HG02884 (cell line): ENCODE data around the gene JHY.

Experiments used
- ATAC-seq: cut with Tn5 transposase; IDR thresholded peaks from one replicate; pipeline ENCODE4 v1.9.1; 2021; ENCODE audit warnings: mild to moderate bottlenecking, moderate library complexity; ENCODE audit not compliant: unreplicated experiment

Gene JHY

GRCh38 chr11:122938557-122938956, 56.0 kb downstream of the JHY start:
- no peak for ATAC-seq

GRCh38 chr11:122951211-122951610, 68.7 kb downstream of the JHY start:
- no peak for ATAC-seq

DNA sequence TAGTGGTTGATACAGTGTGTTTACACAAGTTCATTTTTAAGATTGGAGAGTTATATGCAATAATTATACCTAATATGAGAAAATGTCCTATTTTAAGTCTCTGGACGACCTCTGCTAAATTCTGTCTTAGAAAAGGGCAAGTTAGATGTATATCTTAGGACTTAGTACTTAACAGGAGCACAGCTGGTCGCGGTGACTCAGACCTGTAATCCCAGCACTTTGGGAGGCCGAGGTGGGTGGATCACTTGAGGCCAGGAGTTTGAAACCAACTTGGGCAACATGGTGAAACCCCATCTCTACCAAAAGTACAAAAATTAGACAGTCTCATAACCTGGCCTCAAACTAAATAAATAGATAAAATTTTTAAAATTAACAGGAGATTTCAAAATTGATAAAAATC, 71.9 kb downstream of the JHY start:
- ATAC-seq, result no peak

GRCh38 chr11:122963961-122964360, 81.4 kb downstream of the JHY start:
- ATAC-seq, result no peak

GRCh38 chr11:122976061-122976733, 93.6 kb downstream of the JHY start:
- ATAC-seq, result no peak

GRCh38 chr11:122976734-122977469, 94.3 kb downstream of the JHY start:
- ATAC-seq, result no peak

GRCh38 chr11:122977470-122978298, 95.1 kb downstream of the JHY start:
- ATAC-seq, result no peak

DNA sequence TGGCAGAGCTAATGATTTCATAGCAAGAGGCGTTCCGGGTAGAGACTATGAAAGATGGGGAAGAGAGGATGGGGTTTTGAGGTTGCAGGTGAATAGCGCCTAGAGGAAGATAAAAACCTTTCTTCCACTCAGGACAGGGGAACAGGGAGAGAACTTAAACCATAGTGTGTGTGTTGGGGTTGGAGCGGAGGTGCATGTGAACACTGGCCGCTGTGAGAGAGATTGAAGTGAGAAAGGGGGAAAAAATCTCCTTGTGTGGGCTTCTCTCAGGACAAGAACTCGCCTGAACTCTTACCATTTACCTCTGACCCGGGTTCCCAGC, 95.7 kb downstream of the JHY start:
- ATAC-seq, result no peak

- ATAC-seq, result no peak
Measured at GRCh38 chr11:122979103-122979814, 96.7 kb downstream of the JHY start.

DNA sequence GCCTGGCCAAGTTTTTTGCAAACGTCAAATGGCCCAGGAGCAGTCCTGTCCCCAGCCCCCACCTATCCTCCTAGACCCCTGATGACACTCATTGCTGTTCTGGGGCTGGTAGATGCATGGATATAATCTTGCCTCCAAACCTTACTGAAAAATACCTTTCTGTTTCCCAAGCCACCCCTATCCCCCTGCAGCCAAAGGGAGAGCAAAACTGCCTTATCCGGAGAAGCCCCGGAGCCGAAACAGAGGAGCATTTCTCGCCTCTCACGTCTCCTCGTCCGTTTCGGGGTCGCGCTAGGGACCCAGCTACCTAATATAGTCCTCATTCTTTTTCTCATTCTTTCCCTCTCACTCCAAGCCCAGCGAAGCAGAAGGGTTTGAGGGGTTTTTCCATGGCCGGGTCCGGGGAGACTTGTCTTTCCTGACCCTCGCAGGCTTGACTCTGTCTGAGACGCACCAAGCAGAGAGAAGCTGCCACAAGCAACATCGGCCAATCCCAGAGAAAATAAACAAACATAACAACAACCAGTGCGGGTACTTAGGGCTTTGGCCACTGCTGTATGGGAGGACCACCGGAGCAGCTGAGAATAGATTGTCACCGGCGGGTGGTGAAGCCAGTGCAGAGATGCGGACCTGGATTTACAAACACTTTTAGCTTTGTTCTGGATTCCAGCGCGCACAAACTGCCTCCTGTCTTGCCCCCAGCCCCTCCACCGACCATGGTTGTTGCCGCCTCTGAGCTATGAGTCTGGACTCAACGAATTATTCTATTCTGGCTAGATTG, 97.4 kb downstream of the JHY start:
- ATAC-seq, result no peak

GRCh38 chr11:122981388-122982264, 99.1 kb downstream of the JHY start, which contains the start of gene BSX:
Gene BSX, minus strand, starts transcription at chr11:122981834. Its CDS starts 163 bp downstream, at chr11:122981671.
- ATAC-seq, result no peak

GRCh38 chr11:122983438-122984185, 101.1 kb downstream of the JHY start:
- ATAC-seq, result no peak

- ATAC-seq, result no peak
Measured at GRCh38 chr11:122984186-122985011, 101.8 kb downstream of the JHY start.

DNA sequence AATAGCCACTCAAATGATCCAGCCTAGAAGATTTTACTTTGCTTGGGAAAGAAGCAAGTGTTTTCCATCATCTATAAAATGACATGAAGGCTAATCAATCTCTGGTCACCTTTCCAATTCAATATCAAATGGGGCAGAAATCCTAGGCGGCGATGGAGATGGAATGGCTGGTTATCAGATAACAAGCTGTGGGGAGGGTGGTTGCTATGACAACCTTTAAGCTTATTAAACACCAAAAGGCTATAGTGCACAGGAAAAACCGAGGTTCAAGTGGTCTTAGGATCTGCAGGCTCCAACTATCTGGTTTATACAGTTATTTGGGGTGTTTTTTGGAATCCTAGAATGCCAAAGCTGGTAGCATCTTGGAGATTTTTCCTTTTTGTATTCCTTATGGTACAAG, 113.0 kb downstream of the JHY start:
- ATAC-seq, result no peak

DNA sequence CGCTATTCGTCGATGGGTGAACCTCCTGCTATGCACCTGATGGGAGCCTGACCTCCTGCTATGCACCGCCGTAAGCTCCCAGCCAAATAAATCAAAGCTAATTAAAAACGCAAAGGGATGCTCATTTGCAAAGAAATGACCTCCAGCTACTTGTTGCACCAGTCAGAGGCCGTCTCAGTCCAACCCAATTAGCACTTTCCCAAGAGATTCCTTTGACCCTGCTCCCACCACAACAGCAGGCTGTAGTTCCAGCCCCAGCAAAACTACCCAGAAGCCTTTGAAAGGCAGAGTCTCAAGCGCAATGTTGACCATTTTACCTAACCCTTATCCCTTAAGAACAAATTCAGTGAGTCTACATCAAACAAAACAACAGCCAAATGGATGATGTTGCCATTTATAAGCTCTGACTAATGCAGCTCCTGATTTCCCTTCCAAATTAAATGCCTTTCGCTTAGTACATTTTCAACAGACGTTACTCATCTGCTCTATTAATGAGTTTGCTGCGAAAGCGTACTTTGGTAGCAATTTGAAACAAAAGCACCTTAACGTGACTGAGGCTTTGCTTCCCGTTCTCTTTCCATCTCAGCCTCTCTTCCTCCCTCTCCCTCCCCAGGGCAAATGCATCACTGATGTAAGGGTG, 116.3 kb downstream of the JHY start:
- no peak for ATAC-seq

DNA sequence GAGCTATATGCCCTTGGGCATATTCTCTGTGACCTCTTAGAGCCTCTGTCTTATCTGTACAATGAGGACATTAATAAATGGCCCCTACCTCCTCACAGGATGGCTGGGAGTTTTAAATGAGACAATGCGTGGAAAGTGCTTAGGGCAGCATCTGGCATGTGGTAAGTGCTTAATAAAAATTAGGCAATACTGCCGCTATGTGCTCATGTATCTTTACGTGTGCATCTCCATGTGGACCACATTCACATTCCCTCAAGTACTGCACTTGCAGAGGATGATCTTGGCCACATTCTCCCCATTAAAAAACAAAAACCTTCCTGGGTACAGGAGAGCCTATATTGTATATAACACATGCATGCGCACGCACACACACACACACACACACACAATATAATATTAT, 118.2 kb downstream of the JHY start:
- no peak for ATAC-seq

DNA sequence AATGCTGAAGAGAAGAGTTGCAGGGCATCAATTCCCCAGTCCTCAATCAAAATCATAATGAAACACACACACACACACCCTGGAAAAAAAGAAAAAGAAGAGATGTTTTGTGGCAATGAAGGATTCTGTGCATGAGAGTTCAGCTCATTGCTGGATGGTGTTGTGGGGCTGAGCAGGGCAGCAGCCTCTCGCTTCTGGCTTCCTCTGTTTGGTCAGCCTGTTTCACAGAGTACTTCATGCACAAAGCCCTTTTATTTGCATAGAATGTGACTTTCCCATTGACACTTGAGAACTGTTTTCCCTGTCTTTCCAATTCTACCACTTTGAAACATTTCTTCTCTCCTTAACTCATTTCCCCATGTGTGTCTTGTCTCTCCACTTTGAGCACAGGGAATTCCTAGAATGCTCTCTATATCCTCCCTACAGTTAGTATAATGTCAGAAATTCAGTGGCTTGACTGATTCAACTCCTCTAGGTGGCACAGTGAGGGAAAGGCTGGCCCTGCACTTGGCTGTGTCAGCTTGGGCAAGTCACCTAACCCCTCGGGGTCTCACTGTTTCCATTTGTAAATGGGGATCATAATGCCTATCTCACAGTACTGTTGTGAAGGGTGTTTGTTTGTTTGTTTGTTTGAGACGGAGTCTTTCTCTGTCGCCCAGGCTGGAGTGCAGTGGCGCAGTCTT, 124.4 kb downstream of the JHY start:
- no peak for ATAC-seq
